ENCODE results near the gene ZNF831. TPM values are rescaled to one million over a fixed set of nuclear protein-coding genes. Genes with fewer than 3 reads are reported as not detected.

The ZNF831 gene
- total and polyA plus RNA-seq, 11 donors = 0.02 to 0.77 (median 0.06) TPM; not detected in 2

GRCh38 chr20:59305908-59306655 is 142.5 kb downstream of the ZNF831 start:
- Histone ChIP-seq H3K4me1 (no peaks in the 10 kb centered on the region), H3K36me3 (no peaks in the 10 kb centered on the region), H3K4me3 (no peak overlapping the region), H3K9me3 (no peaks in the 10 kb centered on the region), H3K27ac (no peak overlapping the region), H3K27me3 (peaks cover 2 to 49% (median 16%) of the 10 kb centered on the region in 9 donors)
- no peak for DNase-seq
- intact Hi-C loops (cut with DNase I) = no loop called here
- WGBS, 4 donors = 74 to 81% (median 79%) methylated on average over 7 of the region's 7 CpGs
- TF ChIP-seq POLR2A (IDR thresholded peaks at IDR 0.05) (no peak), CTCF (IDR thresholded peaks at IDR 0.05) (no peak)
- ATAC-seq = no peak

GRCh38 chr20:59307270-59307669 is 143.6 kb downstream of the ZNF831 start:
- H3K27me3 ChIP-seq = peaks cover 0 to 37% (median 12%) of the 10 kb centered on the region in 9 donors
- no peak overlapping the region for H3K4me3 ChIP-seq
- intact Hi-C loops (cut with DNase I) = no loop called here
- no peak overlapping the region for H3K27ac ChIP-seq
- H3K4me1 ChIP-seq = no peaks in the 10 kb centered on the region
- H3K36me3 ChIP-seq = no peaks in the 10 kb centered on the region
- DNase-seq = no peak
- no peak for ATAC-seq
- no peaks in the 10 kb centered on the region for H3K9me3 ChIP-seq
- no peak for TF ChIP-seq POLR2A (IDR thresholded peaks at IDR 0.05)
- no peak for TF ChIP-seq CTCF (IDR thresholded peaks at IDR 0.05)
- 85 to 88% (median 87%) methylated on average over 3 of the region's 3 CpGs for WGBS, 4 donors

Other genes starting within 250 kb of the ZNF831 start
- 10 to 100 TPM; 21.7 to 43.8 (median 27.7) TPM for gene NELFCD, start 182.6 kb upstream of the ZNF831 start, total RNA-seq
- gene NELFCD, start 182.6 kb upstream of the ZNF831 start, polyA plus RNA-seq = 10 to 100 TPM; 21.9 to 24.4 TPM
- gene CTSZ, start 156.6 kb upstream of the ZNF831 start, total RNA-seq = 100 to 1,000 TPM in 8 of 9 donors, 10 to 100 TPM in 1; 97.8 to 482 (median 138) TPM
- 100 to 1,000 TPM in 1 of 2 donors, 10 to 100 TPM in 1; 92.2 to 122 TPM for gene CTSZ, start 156.6 kb upstream of the ZNF831 start, polyA plus RNA-seq
- under 1 TPM; 0.07 to 0.64 (median 0.25) TPM for gene TUBB1, start 144.4 kb upstream of the ZNF831 start, total RNA-seq
- gene TUBB1, start 144.4 kb upstream of the ZNF831 start, polyA plus RNA-seq = under 1 TPM in 1 of 2 donors, not detected in 1; 0.17 TPM
- 100 to 1,000 TPM in 7 of 9 donors, 10 to 100 TPM in 2; 38.5 to 153 (median 116) TPM for gene ATP5F1E, start 131.5 kb upstream of the ZNF831 start, total RNA-seq
- gene ATP5F1E, start 131.5 kb upstream of the ZNF831 start, polyA plus RNA-seq = 100 to 1,000 TPM in 1 of 2 donors, 10 to 100 TPM in 1; 66.4 to 130 TPM
- gene PRELID3B, start 121.0 kb upstream of the ZNF831 start, total RNA-seq = 10 to 100 TPM; 34.6 to 51.0 (median 43.7) TPM
- 10 to 100 TPM; 14.1 to 39.6 TPM for gene PRELID3B, start 121.0 kb upstream of the ZNF831 start, polyA plus RNA-seq
- gene EDN3, start 136.8 kb downstream of the ZNF831 start, total RNA-seq = under 1 TPM in 1 of 9 donors, not detected in 8; 0.17 TPM
- under 1 TPM in 1 of 2 donors, not detected in 1; 0.07 TPM for gene EDN3, start 136.8 kb downstream of the ZNF831 start, polyA plus RNA-seq

Data from heart left ventricle (tissue), 16 donors.